Measurements from ENCODE around the gene PSMD6.

PSMD6 gene

GRCh38 chr3:64042952-64043351 is 19.7 kb upstream of the PSMD6 start:
- no peak for DNase-seq

GRCh38 chr3:64039981-64040733 is 16.9 kb upstream of the PSMD6 start:
- no peak for DNase-seq

GRCh38 chr3:64039332-64039731 is 16.0 kb upstream of the PSMD6 start:
- no peak for DNase-seq

GRCh38 chr3:64038253-64038767 is 15.0 kb upstream of the PSMD6 start:
- DNase-seq = peak; percentile 3

- DNase-seq = no peak
Measured at GRCh38 chr3:64037084-64037483, 13.8 kb upstream of the PSMD6 start.

- no peak for DNase-seq
Measured at GRCh38 chr3:64033069-64033468, 9.8 kb upstream of the PSMD6 start.

- DNase-seq = peak; percentile 77
Measured at GRCh38 chr3:64031540-64032508, 8.5 kb upstream of the PSMD6 start.

- DNase-seq = peak; percentile 86
Measured at GRCh38 chr3:64030741-64031140, 7.4 kb upstream of the PSMD6 start.

GRCh38 chr3:64029287-64029686 is 6.0 kb upstream of the PSMD6 start:
- DNase-seq = no peak

- DNase-seq = no peak
Measured at GRCh38 chr3:64028754-64029153, 5.5 kb upstream of the PSMD6 start.

- DNase-seq = peak; percentile 7
Measured at GRCh38 chr3:64027658-64028057, 4.4 kb upstream of the PSMD6 start.

GRCh38 chr3:64026346-64026745 is 3.1 kb upstream of the PSMD6 start:
- DNase-seq = no peak

GRCh38 chr3:64023861-64024223 is 548 bp upstream of the PSMD6 start:
- DNase-seq = no peak

- peak; percentile 10 for DNase-seq
Measured at GRCh38 chr3:64022451-64023186, 675 bp downstream of the PSMD6 start.

GRCh38 chr3:64021922-64022321 is 1.4 kb downstream of the PSMD6 start:
- no peak for DNase-seq

- DNase-seq = no peak
Measured at GRCh38 chr3:64019879-64020278, 3.4 kb downstream of the PSMD6 start.

- DNase-seq = no peak
Measured at GRCh38 chr3:64019271-64019670, 4.0 kb downstream of the PSMD6 start.

GRCh38 chr3:64016941-64017620 is 6.2 kb downstream of the PSMD6 start:
- no peak for DNase-seq

- DNase-seq = no peak
Measured at GRCh38 chr3:64011685-64012084, 11.6 kb downstream of the PSMD6 start.

- DNase-seq = no peak
Measured at GRCh38 chr3:64010199-64010598, 13.1 kb downstream of the PSMD6 start.

GRCh38 chr3:64009528-64009927 is 13.8 kb downstream of the PSMD6 start:
- DNase-seq = no peak

All from NCI-H69 (cell line).